CD4-positive, alpha-beta T cell treated with Interleukin-4 for 4 hours (primary cell): ENCODE measurements around the gene HDGFL3.
"Not testable (repeated sequence)": the region's sequence is repeated elsewhere in the genome, so short reads cannot be mapped to it uniquely, and the experiment has no call there.

Source experiments
- DNase-seq: peaks from one replicate; pipeline ENCODE4 v3.0.0-alpha.2; 2020

Gene HDGFL3

DNA sequence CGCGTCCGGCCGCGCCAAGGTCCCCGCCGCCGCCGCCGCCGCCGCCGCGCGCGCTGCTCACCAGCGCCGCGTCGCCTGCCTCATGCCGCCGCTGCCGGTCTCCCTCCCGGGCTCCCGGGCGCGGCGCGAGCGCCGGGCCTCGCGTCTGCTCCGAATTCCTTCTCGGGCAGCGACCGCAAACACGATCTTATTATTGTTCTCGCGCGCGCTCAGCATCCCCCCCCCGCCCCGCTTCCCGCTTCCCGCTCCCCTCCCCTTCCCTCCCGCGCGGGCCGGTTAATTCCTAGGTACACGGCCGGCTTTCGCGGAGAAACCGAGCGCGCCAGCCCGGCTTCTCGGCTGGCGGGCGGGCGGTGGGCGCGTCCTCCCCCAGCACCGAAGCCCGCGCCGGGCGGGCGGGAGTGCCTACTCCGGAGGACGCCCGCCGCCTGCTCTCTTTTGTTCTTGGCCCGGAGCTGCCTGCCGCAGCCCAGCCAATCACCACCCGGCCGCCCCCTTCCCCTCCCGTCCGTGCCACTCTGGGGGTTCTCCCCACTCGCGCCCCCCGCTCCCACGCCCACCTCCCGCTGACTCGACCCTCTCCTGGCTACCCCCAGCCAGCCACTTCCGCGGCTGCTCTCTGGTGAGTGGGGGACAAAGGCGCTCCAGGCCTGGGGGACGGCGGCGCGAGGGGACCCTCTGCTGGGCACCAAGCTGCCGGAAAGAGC, at the start of gene HDGFL3:
TSS of gene HDGFL3 (minus strand) at position 164 of the 707 bp plus-strand sequence. CDS start 409 bp downstream, outside the sequence.
- no peak for DNase-seq

DNA sequence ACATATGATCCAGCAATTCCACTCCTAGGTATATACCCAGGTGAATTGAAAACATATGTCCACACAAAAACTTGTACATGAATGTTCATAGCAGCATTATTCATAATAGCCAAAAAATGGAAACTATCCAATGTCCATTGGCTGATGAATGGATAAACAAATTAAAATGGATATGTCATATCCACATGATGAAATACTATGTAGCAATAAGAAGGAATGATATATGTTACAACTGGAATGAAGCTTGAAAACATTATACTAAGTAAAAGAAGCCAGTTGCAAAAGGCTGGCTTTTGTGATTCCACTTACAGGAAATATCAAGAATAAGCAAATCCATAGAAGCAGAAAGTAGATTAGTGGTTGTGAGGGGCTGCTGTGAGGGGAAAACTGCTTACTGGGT, 43.2 kb upstream of the HDGFL3 start:
- no peak for DNase-seq

DNA sequence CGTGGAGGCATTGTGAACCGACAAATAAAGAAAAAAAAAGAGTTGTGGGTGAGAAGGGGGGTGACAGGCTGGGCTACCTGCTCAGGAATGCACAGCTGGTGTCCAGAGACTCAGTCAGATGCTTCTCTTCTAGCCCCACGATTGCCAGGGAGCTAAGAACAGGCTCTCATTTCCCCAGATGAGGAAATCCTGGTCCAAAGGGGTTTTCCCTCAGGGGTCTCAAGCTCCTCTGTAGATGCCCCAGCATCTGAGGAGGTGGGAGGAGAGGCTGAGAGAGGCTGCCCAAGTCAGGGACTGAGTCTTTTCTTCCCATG, 41.4 kb upstream of the HDGFL3 start:
- DNase-seq, result no peak

DNA sequence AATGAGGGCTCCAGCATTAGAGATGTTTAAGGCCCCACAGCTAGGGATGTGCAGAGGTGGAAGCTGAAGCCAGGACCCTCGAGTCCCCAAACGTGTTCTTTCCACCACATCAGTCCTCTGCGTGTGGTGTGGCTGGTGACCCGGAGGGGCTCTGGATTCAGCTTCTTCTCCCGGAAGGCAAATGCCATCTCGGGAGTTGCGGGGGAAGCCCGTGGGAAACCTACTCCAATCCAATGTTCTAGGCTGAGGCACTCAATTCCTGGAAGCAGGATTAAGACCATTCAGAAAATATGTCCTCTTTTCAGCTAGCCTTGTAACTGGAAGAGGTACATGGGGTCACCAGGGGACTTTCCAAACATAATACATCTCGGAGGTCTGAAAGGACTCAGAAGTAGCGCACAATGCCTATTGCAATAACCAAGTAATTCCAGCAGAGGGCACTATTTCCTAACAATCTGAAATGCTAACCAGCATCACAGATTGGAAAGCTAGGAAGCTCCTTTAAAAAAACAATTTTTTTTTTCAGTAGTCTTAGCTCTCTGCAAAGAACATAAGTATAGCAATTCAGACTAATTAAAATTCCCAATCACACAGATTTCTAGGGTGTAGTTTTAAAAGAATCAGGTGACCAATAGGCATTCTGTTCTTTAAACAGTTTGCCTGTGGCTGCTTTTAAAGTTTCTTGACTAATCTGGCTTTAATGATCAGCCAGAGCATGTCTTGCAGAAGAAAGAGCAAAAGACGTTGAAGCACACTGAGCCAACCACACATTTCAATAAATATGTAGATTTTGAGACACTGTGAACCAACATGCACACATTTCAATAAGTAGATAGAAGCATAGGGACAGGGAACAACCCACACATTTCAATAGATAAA, 40.8 kb upstream of the HDGFL3 start:
- peak; percentile 60 for DNase-seq

DNA sequence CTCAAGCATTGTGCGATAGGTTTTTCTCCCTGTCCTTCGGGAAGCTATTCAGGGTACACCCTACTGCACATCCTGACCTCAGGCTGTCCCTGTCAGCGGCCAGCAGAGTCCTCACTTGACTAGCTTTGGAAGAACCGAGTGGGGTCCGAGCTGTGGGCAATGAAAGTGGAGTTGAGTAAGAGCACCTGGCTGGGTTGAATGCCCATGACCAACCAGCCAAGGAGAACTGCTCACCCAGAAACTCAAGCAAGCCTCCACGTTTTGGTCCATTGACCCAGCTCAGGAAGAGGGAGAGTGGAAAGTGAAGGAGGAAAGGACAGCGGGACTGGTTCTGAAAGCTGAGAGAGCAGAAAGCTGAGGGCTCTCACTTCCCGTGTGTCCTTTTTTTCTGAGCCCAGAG, 36.0 kb upstream of the HDGFL3 start:
- DNase-seq, result no peak

DNA sequence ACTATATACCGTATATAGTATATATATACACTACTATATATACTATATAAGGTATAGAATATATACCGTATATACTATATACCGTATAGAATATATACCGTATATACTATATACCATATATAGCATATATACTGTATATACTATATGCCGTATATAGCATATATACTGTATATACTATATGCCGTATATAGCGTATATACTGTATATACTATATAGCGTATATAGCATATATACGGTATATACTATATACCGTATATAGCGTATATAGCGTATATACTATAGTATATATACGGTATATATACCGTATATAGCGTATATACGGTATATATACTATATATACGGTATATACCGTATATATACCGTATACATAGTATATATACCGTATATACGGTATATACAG, 22.6 kb upstream of the HDGFL3 start:
- DNase-seq, result no peak

DNA sequence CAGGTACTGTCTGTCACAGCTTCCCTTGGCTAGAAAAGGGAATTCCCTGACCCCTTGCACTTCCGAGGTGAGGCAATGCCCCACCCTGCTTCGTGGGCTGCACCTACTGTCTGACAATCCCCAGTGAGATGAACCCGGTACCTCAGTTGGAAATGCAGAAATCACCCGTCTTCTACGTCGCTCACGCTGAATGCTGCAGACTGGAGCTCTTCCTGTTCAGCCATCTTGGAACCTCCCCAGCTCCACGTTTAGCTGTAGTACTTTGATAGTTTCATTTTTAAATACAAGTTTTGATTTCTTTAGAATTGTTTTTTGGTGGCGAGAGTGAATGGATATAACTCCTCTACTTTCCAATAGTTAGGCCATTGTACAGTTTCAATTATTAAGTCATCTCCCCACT, 17.8 kb upstream of the HDGFL3 start:
- no peak for DNase-seq

DNA sequence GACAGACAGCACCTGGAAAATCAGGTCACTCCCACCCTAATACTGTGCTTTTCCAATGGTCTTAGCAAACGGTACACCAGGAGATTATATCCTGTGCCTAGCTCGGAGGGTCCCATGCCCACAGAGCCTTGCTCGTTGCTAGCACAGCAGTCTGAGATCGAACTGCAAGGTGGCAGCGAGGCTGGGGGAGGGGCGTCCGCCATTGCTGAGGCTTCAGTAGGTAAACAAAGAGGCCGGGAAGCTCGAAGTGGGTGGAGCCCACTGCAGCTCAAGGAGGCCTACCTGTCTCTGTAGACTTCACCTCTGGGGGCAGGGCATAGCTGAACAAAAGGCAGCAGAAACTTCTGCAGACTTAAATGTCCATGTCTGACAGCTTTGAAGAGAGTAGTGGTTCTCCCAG, 14.2 kb upstream of the HDGFL3 start:
- DNase-seq, result not testable (repeated sequence)

DNA sequence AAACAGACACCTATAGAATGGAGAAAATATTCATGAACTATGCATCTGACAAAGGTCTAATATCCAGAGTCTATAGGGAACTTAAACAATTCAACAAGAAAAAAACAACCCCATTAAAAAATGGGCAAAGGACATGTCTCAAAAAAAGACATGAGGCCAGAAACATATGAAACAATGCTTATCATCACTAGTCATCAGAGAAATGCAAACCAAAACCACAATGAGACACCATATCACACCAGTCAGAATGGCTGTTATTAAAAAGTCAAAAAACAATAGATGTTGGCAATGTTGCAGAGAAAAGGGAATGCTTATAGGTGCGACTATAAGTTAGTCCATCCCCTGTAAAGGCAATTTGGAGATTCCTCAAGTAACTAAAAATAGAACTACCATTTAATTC, 11.4 kb upstream of the HDGFL3 start:
- DNase-seq, result no peak

DNA sequence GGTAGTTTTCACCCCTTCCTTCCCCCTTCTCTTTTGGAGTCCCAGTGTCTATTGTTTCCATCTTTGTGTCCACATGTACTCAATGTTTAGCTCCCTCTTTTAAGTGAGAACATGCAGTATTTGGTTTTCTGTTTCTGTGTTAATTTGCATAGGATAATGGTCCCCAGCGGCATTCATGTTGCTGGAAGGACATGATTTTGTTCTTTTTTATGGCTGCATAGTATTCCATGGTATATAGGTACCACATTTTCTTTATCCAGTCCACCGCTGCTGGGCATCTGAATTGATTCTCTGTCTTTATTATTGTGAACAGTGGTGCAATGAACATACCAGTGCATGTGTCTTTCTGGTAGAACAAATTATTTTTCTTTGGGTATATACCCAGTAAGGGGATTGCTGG, 7.7 kb upstream of the HDGFL3 start:
- DNase-seq, result no peak

DNA sequence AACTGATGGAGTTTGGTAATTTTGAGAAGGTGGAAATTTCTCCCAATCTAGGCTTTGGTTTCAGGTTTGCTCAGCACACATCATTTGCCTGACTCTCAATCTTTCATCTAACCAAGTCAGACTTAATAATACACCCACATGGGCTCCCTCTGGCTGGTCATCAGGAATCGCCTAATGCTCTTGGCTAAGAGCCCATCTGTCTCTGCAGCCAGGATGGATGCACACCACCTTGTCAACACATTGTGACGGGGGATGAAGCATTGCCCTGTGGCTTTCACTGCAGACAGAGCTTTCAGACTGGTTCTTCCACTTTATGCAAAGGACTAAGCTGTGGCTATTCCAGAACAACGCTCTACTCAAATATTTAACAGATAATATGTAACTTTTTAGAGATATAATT, 3.0 kb upstream of the HDGFL3 start:
- no peak for DNase-seq

DNA sequence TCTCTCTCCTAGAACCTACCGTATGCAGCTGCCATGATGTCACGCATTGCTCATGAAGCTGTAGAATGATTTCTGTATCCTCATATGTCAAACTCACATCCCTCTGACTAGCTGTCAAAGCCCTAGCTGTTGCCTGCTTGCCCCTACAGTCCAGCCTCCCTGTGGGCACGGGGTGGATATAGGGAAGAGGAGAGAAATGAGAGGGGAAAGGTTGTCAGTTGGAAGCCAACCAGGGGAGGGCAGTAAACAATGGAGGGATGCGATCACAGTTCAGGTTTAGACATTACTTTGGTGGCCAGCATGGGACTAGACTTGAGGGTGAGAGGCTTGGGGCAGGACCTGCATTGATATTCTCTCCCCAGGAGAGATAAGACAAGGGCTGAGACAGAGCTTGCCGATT, 1.7 kb upstream of the HDGFL3 start:
- DNase-seq, result no peak

DNA sequence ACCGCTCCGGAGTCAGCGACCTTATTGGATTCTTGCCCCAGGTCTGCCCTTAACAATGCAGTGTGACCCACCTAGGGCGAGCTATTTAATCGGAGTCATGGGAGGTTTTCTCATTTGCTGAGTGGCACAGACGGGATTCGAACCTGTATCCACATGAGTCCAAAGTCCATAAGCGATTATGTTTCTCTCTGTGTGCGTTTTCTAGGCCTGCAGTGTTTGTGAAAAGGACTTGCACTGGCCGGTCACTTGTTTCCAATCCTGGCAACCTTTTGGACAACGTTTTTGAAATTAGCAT, 691 bp upstream of the HDGFL3 start:
- no peak for DNase-seq

DNA sequence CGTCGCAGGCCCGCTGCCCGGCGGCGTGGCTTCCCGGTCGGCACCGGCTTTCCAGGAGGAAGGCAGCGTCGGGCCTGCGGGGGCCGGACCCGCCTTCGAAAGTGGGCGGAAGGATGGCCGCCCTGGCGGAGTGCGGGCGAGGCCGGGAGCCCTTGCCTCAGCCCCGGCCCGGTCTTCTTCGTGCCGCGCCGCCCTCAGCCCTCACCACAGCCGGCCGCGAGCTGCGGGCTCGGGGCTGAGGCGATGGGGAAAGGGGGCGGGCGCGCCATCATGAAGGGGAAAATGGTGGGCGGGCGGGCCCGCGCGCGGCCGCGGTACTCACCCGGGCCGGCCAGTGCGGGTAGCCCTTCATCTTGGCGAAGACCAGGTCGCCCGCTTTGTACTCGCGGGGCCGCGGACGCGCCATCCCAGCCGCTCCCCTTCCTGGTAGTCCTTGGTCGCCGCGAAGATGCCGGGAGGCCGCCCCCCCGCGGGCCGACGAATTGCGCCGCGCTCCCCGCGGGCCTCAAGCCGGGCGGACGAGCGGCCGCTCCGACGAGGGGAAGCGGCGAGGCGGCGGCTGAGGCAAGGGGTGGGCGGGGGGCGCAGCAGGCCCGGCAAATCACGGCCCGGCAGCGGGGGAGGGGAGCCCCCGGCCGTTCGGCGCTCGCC, 489 bp downstream of the HDGFL3 start:
- no peak for DNase-seq

DNA sequence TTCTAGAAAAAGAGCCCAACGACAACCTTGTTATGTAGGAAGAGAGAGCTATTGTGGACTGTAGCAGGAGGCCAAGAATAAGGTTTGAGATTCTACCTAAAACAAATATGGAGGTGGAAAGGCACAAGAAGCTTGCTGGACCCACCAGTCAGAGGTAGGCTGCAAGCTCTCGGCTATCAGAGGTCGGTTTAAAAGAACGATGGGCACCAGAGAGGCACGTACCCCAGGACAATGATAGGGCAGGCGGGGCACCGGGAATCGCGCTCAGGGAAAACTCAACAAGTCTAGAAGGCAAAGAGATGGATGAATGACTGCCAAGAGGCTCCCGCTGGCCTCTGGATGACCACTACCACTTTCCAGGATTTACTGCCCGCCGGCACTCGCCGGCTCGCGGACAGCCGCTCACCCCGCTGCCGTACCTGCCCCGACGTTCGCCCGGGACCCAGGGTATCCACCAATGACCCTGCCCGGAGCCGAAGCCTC, 1.1 kb downstream of the HDGFL3 start:
- no peak for DNase-seq

DNA sequence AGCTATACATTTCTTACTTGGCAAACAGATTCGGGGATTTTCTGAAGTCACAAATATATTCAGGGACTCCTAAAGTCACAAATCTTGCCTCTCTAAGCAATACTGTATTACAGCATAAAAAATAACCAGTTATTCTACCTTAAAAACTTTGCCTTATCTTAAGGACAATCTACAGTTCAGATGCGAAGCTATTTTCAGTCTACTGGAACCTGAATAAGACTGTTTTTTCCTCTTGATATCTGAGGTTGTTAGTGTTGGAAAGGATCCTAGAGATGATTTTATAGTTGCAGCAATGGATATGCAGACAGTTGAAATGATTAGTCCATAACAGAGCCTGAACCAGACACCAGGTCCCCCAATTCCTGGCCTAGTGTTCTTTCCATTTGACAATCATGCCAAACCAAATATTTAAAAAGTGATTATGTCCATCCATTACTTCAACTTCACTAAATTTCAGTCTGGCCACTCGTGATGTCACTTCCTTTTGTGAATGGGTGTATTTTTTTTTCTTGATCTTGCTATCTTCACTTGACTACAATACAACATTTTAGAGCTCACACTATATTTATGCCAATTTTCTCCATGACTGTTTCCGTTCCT, 1.8 kb downstream of the HDGFL3 start:
- no peak for DNase-seq

DNA sequence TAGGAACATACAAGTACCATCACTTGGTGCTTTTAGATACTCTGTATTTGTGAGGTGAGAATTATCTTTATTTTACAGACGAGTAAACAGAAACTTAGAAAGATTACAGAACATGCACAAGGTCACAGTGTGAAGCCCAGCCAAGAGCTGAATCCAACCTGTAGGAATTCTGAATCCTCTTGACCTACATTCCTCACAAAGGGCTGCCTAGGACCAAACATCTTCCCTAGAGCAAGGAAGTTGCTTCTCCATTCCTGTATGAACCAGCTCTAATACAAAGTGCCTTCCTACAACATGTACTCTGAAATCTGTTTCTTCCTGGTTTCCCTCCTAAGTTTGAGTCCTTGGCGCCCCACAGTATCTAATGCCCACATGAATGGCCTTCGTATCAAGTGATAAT, 2.9 kb downstream of the HDGFL3 start:
- no peak for DNase-seq

DNA sequence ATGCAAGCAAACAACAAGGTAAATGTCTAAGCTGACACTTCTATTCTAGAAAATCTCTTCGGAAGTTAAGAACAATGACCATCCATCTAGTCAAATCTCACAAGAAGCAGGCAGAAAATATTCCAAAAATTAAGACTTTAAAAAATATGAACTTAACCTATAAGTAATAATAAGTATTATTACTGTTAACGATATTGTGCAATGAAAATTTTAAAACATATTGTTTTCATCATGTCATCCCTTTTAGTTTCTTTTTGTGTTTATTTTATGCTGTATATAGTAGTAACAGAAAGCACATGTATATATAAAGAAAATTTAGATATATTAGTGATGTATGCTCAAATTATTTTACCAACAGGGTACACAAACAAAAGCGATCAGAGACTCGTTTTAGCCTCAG, 4.1 kb downstream of the HDGFL3 start:
- no peak for DNase-seq

DNA sequence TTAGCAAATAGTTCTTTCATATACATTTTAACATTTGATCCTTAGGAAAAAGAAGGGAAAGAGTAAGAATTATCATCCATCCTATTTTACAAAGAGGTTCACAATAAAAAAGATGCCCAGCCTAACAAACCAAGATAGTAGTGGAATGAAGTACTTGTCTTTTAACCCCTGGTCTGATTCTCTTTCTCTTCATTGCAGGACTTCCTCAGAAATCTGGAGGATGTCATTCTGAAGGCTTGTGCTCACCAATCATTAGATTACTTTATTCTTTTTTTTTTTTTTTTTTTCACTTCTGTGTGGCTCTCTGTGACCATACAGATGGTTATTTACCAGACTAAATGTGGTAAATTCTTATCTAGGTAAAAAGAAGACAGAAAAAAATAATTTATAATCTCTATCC, 7.0 kb downstream of the HDGFL3 start:
- DNase-seq, result no peak

DNA sequence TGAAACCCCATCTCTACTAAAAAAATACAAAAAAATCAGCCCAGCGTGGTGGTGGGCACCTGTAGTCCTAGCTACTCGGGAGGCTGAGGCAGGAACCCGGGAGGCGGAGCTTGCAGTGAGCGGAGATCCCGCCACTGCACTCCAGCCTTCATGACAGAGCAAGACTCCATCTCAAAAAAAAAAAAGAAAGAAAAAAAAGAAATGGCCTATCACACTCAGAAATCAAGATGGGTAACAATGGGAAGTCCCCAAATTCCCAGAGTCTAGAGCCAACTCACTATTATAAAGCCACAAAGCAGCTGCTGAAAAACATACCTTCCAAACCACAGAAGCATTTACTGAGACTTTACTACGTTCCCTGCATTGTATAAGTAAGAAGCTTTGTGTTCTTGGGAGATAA, 7.5 kb downstream of the HDGFL3 start:
- DNase-seq, result peak; percentile 21

DNA sequence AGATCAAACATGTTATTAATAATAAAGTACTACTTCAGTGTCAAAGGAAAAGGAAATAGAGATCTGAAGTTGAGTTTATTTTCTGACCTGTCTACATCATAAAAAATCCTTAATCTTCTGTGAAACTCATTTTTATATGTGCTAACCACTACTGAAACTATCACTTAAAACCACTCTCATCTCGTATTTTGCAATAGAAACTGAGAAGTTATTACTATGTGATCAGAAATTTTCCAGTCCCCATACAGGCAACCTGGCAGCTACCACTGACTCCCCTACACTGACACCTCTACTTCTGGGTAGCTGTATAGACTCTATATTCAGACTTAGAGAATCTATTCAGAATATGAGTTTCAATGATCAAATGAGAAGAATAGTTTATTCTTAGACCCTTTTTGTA, 8.3 kb downstream of the HDGFL3 start:
- no peak for DNase-seq

DNA sequence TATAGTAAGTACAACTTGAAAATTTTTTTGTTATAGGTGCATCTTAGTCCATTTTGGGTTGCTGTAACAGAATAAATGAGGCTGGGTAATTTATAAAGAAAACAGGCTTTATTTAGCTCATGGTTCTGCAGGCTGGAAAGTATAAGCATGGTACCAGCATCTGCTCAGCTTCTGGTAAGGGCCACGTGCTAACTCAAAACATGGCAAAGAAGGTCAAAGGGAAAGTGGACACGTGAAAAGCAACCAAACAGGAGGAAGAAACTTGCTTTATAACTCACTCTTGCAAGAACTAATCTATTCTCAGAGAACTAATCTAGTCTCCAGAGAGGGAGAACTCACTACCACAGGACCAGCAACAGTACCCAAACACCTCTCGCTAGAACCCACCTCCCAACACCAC, 9.1 kb downstream of the HDGFL3 start:
- no peak for DNase-seq

DNA sequence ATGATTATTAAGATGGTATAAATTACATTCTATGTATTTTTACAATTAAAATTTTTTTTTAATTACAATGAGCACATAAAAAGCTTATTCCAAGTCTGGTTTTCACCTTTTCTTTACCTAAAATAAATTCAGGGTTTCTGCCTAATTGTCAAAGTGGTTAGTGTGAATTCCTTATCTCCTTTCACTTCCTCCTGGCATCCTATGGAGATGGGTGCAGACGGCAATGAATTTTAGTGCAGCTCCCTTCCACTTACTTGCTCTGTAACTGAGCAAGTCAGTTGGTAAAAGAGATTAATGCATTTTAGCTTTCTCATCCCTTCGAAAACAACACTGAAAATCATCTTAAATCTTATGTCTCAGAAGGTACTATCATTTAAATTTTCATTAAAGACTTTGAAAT, 13.1 kb downstream of the HDGFL3 start:
- DNase-seq, result no peak

DNA sequence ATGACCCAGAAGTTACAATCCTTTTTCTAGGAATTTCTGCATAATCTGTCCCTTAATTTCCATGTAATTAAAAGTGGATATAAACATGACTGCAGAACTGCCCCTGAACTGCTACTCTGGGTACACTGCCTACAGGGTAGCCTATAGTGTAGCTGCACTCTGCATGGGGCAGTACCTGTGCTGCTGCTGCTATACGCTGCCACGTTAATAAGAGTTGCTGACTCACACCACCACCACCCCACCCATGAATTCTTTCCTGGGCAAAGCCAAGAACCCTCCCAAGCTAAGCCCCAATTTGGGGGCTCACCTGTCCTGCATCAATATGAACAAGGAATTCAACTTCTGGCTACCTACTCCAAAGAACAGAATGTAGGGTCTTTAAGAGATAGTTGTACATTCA, 13.9 kb downstream of the HDGFL3 start:
- no peak for DNase-seq
